Measurements from ENCODE around the gene BST1. TPM values are rescaled to one million over a fixed set of nuclear protein-coding genes. Genes with fewer than 3 reads are reported as not detected.

Gene BST1
- total RNA-seq, 5 donors from 2014 or later (not counting 1 experiment from before 2014, with no cell fraction given), result 0.28 to 0.55 (median 0.46) TPM; not detected in 1

DNA sequence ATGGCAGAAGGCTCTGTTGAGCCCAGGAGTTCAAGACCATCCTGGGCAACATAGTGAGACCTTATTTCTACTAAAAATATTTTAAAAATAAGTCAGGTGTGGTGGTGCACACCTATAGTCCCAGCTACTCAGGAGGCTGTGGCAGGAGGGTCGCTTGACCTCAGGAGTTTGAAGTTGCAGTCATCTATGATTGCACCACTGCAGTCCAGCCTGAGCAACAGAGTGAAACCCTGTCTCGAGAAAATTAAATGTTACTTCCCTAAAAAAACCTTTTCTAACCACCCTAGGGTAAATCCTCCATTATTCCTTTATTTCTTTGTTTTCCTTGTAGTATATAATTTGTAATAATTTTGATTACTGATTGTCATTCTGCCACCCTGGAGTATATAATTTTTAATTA, 13.3 kb upstream of the BST1 start:
- Histone ChIP-seq H3K27me3 (replicated peaks in 1 of 2; ENCODE audit: control insufficient read depth in 2 of 2, extremely low read depth in 1 of 2, insufficient read depth in 2 of 2, low read length in 1 of 2) (no peaks in the 10 kb centered on the region), H3K36me3 (ENCODE audit: control insufficient read depth in 2 of 2, extremely low read depth in 1 of 2, insufficient read depth in 1 of 2, low read length in 1 of 2) (peaks cover 0 to 16% of the 10 kb centered on the region in 2 donors), H3K27ac (ENCODE audit: low read length) (no peak overlapping the region), H3K4me3 (ENCODE audit: control insufficient read depth in 1 of 2, extremely low read depth in 1 of 2, low read length in 1 of 2) (no peak overlapping the region), H3K4me1 (ENCODE audit: control insufficient read depth in 1 of 2, extremely low read depth in 1 of 2, insufficient read depth in 2 of 2, low read length in 2 of 2) (peaks cover 0 to 2% of the 10 kb centered on the region in 2 experiments), H3K9me3 (no peaks in the 10 kb centered on the region)
- ChIA-PET CTCF (no interaction called here), POLR2A (no interaction called here)
- Mint-ChIP-seq H3K36me3 (peaks cover 30% of the 10 kb centered on the region), H3K9me3 (no peaks in the 10 kb centered on the region), H3K27me3 (no peaks in the 10 kb centered on the region), H3K4me1 (peaks cover 6 to 17% (median 11%) of the 10 kb centered on the region in 3 donors), H3K27ac (no peak overlapping the region), H3K4me3 (no peak overlapping the region)
- DNase-seq (no peak), ATAC-seq (replicated peaks in 1 of 4) (no peak)
- WGBS (ENCODE audit: insufficient coverage), result no CpG with 5 or more reads among the region's 2 CpGs

DNA sequence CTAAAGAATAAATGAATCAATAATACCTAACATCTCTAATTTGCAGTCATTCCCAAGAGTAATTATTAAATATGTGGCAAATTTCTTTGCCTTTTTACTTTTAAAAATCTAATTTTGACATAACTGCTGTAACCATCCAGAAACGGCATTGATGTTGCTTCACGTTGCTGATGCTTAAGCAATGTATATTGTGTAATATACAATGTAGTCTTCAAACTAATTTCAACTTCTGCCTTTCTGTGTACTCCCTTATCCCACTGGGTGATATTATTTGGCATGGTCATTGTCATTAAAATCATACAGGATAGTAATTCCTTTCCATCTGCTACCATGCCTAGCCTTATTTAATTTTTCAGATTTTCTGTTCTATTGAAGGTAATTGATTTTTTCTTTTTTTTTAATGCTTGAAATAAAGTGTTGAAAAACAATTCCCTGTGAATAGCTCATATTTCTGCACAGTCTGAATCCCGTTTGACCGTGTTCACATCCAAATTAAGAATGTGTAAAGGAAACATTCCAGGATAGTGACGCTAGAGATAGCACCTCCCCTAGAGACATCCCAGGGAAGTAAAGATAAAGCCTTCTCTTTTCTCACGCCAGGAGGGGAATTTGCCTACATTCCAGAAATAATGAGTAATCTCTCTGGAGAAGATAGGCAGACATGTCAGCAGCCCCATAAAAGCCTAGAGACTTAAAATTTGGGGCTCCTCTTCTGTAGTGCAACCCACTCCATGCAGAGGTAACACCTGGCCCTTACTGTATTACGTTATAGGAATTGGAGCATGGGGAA, 12.7 kb upstream of the BST1 start:
- POLR2A ChIA-PET, result no interaction called here
- peaks cover 26% of the 10 kb centered on the region for H3K36me3 Mint-ChIP-seq
- H3K27ac Mint-ChIP-seq, result no peak overlapping the region
- peaks cover 0 to 13% of the 10 kb centered on the region in 2 donors for H3K36me3 ChIP-seq (ENCODE audit: control insufficient read depth in 2 of 2, extremely low read depth in 1 of 2, insufficient read depth in 1 of 2, low read length in 1 of 2)
- H3K4me1 Mint-ChIP-seq, result peaks cover 2 to 10% (median 6%) of the 10 kb centered on the region in 3 donors
- no peak overlapping the region for H3K27ac ChIP-seq (ENCODE audit: low read length)
- no peaks in the 10 kb centered on the region for H3K27me3 ChIP-seq (replicated peaks in 1 of 2; ENCODE audit: control insufficient read depth in 2 of 2, extremely low read depth in 1 of 2, insufficient read depth in 2 of 2, low read length in 1 of 2)
- H3K9me3 ChIP-seq, result no peaks in the 10 kb centered on the region
- DNase-seq (no peak), ATAC-seq (replicated peaks in 1 of 4) (no peak)
- H3K4me1 ChIP-seq (ENCODE audit: control insufficient read depth in 1 of 2, extremely low read depth in 1 of 2, insufficient read depth in 2 of 2, low read length in 2 of 2), result peaks cover 0 to 1% of the 10 kb centered on the region in 2 experiments
- H3K9me3 Mint-ChIP-seq, result no peaks in the 10 kb centered on the region
- CTCF ChIA-PET, result no interaction called here
- WGBS (ENCODE audit: insufficient coverage), result no CpG with 5 or more reads among the region's 7 CpGs
- H3K4me3 ChIP-seq (ENCODE audit: control insufficient read depth in 1 of 2, extremely low read depth in 1 of 2, low read length in 1 of 2), result no peak overlapping the region
- no peaks in the 10 kb centered on the region for H3K27me3 Mint-ChIP-seq
- no peak overlapping the region for H3K4me3 Mint-ChIP-seq

DNA sequence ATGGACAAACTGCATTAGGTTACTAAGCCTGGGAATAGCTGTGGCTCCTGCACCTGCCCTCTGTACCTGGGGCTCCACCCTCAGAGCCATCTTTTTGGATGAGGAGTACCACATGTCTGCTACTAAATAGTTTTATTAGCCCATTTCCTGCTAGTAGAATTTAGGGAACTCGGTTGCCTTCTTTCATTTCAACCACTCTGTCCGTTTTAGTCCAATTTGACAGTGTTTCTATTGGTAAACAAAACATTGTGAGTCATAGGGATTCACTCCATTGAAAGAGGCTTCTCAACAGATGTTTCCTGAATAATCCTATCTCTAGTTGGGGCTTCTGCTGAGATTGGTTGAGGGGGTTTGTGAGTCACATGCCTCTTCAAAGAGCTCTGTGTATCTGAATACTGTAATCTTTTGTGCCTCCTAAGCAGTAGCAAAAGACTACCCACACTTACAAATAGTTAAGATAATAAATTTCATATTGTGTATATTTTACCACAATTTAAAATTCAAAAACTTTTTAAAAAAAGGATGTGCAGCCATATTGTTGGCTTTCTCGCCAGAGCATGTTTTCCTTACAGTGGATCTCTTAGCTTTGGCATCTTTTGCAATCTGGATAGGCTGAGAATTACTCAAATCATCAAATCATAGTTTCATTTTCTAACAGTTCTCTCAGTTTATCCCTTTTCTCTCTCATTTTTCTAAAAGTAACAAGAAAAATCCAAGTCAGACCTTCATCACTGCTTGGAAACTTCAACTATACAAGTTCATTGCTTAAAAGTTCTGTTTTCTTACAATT, 11.3 kb upstream of the BST1 start:
- ChIA-PET POLR2A (no interaction called here), CTCF (no interaction called here)
- H3K27ac ChIP-seq (ENCODE audit: low read length), result no peak overlapping the region
- no peak overlapping the region for H3K27ac Mint-ChIP-seq
- H3K36me3 Mint-ChIP-seq, result peaks cover 17% of the 10 kb centered on the region
- no peaks in the 10 kb centered on the region for H3K27me3 ChIP-seq (replicated peaks in 1 of 2; ENCODE audit: control insufficient read depth in 2 of 2, extremely low read depth in 1 of 2, insufficient read depth in 2 of 2, low read length in 1 of 2)
- H3K4me1 Mint-ChIP-seq, result peaks cover 0 to 3% (median 0%) of the 10 kb centered on the region in 3 donors
- H3K27me3 Mint-ChIP-seq, result no peaks in the 10 kb centered on the region
- H3K9me3 ChIP-seq, result no peaks in the 10 kb centered on the region
- WGBS (ENCODE audit: insufficient coverage), result 100% methylated on average over 1 of the region's 3 CpGs
- DNase-seq, result no peak
- ATAC-seq (replicated peaks in 1 of 4), result no peak
- no peaks in the 10 kb centered on the region for H3K9me3 Mint-ChIP-seq
- no peaks in the 10 kb centered on the region for H3K4me1 ChIP-seq (ENCODE audit: control insufficient read depth in 1 of 2, extremely low read depth in 1 of 2, insufficient read depth in 2 of 2, low read length in 2 of 2)
- no peak overlapping the region for H3K4me3 Mint-ChIP-seq
- no peak overlapping the region for H3K4me3 ChIP-seq (ENCODE audit: control insufficient read depth in 1 of 2, extremely low read depth in 1 of 2, low read length in 1 of 2)
- peaks cover 0 to 6% of the 10 kb centered on the region in 2 donors for H3K36me3 ChIP-seq (ENCODE audit: control insufficient read depth in 2 of 2, extremely low read depth in 1 of 2, insufficient read depth in 1 of 2, low read length in 1 of 2)

DNA sequence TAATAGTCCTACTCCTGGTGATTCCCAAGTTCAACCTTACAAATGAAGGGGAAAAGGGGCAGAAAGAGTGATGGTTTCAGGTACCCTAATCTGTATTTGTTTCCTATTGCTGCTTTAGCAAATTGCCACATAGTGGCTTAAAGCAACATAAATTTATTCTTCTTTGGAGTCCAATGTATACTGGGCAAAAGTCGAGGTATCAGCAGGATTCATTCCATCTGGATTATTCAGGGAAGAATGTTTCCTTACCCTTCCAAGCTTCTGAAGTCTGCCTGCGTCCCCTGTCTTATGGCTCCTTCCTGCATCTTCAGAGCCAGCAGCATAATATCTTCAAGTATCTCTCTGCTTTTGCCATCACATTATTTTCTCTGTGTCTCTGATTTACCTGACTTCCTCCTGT, 10.3 kb upstream of the BST1 start:
- CTCF ChIA-PET, result no interaction called here
- peaks cover 6% of the 10 kb centered on the region in 2 donors for H3K27me3 Mint-ChIP-seq
- Histone ChIP-seq H3K9me3 (no peaks in the 10 kb centered on the region), H3K27ac (ENCODE audit: low read length) (no peak overlapping the region), H3K4me3 (ENCODE audit: control insufficient read depth in 1 of 2, extremely low read depth in 1 of 2, low read length in 1 of 2) (no peak overlapping the region), H3K4me1 (ENCODE audit: control insufficient read depth in 1 of 2, extremely low read depth in 1 of 2, insufficient read depth in 2 of 2, low read length in 2 of 2) (no peaks in the 10 kb centered on the region), H3K27me3 (replicated peaks in 1 of 2; ENCODE audit: control insufficient read depth in 2 of 2, extremely low read depth in 1 of 2, insufficient read depth in 2 of 2, low read length in 1 of 2) (no peaks in the 10 kb centered on the region), H3K36me3 (ENCODE audit: control insufficient read depth in 2 of 2, extremely low read depth in 1 of 2, insufficient read depth in 1 of 2, low read length in 1 of 2) (no peaks in the 10 kb centered on the region)
- H3K36me3 Mint-ChIP-seq, result peaks cover 8% of the 10 kb centered on the region
- no peak overlapping the region for H3K4me3 Mint-ChIP-seq
- POLR2A ChIA-PET, result no interaction called here
- H3K9me3 Mint-ChIP-seq, result no peaks in the 10 kb centered on the region
- peaks cover 4 to 7% (median 5%) of the 10 kb centered on the region in 3 donors for H3K4me1 Mint-ChIP-seq
- no peak overlapping the region for H3K27ac Mint-ChIP-seq
- 67% methylated on average over 2 of the region's 2 CpGs for WGBS (ENCODE audit: insufficient coverage)
- no peak for ATAC-seq (replicated peaks in 1 of 4)
- no peak for DNase-seq

DNA sequence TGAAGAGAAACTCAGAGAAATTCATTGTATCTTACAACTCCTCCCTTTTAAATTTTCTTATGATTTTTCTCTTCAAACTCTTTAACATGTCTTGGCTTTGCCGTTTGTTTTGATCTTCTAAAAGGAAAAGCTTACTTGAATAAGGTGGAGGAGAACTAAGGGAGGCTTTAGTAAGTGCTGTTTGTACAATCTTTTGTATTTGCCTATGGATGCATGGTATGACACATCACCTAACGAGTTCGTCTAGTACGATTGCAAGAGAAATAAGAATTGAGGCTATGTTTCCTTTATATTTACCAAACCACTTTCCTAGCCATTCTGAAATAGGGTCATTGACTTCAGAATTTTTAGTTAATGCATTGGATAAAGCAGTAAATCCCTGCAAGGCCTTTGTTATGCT, 8.4 kb upstream of the BST1 start:
- DNase-seq (no peak), ATAC-seq (replicated peaks in 1 of 4) (no peak)
- H3K9me3 ChIP-seq, result no peaks in the 10 kb centered on the region
- H3K36me3 ChIP-seq (ENCODE audit: control insufficient read depth in 2 of 2, extremely low read depth in 1 of 2, insufficient read depth in 1 of 2, low read length in 1 of 2), result no peaks in the 10 kb centered on the region
- H3K4me1 ChIP-seq (ENCODE audit: control insufficient read depth in 1 of 2, extremely low read depth in 1 of 2, insufficient read depth in 2 of 2, low read length in 2 of 2), result no peaks in the 10 kb centered on the region
- H3K27me3 Mint-ChIP-seq, result peaks cover 14 to 17% of the 10 kb centered on the region in 2 donors
- POLR2A ChIA-PET, result no interaction called here
- no peak overlapping the region for H3K4me3 ChIP-seq (ENCODE audit: control insufficient read depth in 1 of 2, extremely low read depth in 1 of 2, low read length in 1 of 2)
- H3K27me3 ChIP-seq (replicated peaks in 1 of 2; ENCODE audit: control insufficient read depth in 2 of 2, extremely low read depth in 1 of 2, insufficient read depth in 2 of 2, low read length in 1 of 2), result no peaks in the 10 kb centered on the region
- H3K9me3 Mint-ChIP-seq, result no peaks in the 10 kb centered on the region
- no peak overlapping the region for H3K27ac ChIP-seq (ENCODE audit: low read length)
- CTCF ChIA-PET, result interaction anchor here in 1 of 2 donors (0.7 kb wide), 1 partner anchor 13 kb away, joined by 6 read pairs; no protein-coding TSS in a partner anchor
- H3K4me1 Mint-ChIP-seq, result peaks cover 4 to 7% (median 5%) of the 10 kb centered on the region in 3 donors
- H3K27ac Mint-ChIP-seq, result no peak overlapping the region
- no peaks in the 10 kb centered on the region for H3K36me3 Mint-ChIP-seq
- no CpG with 5 or more reads among the region's 4 CpGs for WGBS (ENCODE audit: insufficient coverage)
- no peak overlapping the region for H3K4me3 Mint-ChIP-seq

DNA sequence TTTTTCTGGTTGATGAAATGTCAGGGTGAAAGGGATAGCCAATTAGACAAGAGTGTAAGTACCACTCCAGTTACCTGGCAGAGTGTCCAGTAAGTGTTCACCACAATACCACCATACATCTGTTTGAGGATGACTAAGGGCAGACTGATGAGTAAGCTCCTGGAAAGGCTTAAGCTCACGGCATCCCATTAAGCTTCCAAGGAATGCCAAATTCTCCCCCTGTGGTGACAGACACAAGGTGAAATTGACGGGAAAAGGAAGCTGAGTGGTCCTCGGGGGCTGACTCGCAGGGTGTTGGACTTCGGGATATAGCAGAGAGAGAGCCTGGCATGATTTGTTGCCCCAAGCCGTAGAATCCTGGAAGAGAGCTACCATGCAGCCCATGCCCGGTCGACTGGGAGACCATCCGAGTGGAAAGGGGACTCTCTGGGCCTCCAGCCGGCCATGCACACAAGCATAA, 7.6 kb upstream of the BST1 start:
- no peak overlapping the region for H3K4me3 Mint-ChIP-seq
- ChIA-PET CTCF (interaction anchor here (0.6 to 0.7 kb wide), 2 partner anchors 13 to 115 kb away, joined by 3 to 6 read pairs; no protein-coding TSS in a partner anchor), POLR2A (no interaction called here)
- DNase-seq, result no peak
- no peaks in the 10 kb centered on the region for H3K4me1 ChIP-seq (ENCODE audit: control insufficient read depth in 1 of 2, extremely low read depth in 1 of 2, insufficient read depth in 2 of 2, low read length in 2 of 2)
- no peaks in the 10 kb centered on the region for H3K36me3 ChIP-seq (ENCODE audit: control insufficient read depth in 2 of 2, extremely low read depth in 1 of 2, insufficient read depth in 1 of 2, low read length in 1 of 2)
- H3K27me3 Mint-ChIP-seq, result peaks cover 19 to 23% of the 10 kb centered on the region in 2 donors
- 93% methylated on average over 6 of the region's 10 CpGs for WGBS (ENCODE audit: insufficient coverage)
- no peaks in the 10 kb centered on the region for H3K9me3 Mint-ChIP-seq
- no peak overlapping the region for H3K27ac Mint-ChIP-seq
- ATAC-seq (replicated peaks in 1 of 4), result no peak
- no peaks in the 10 kb centered on the region for H3K9me3 ChIP-seq
- H3K27me3 ChIP-seq (replicated peaks in 1 of 2; ENCODE audit: control insufficient read depth in 2 of 2, extremely low read depth in 1 of 2, insufficient read depth in 2 of 2, low read length in 1 of 2), result no peaks in the 10 kb centered on the region
- H3K4me1 Mint-ChIP-seq, result peaks cover 4 to 7% (median 5%) of the 10 kb centered on the region in 3 donors
- no peak overlapping the region for H3K27ac ChIP-seq (ENCODE audit: low read length)
- no peak overlapping the region for H3K4me3 ChIP-seq (ENCODE audit: control insufficient read depth in 1 of 2, extremely low read depth in 1 of 2, low read length in 1 of 2)
- H3K36me3 Mint-ChIP-seq, result no peaks in the 10 kb centered on the region

All from T-cell (primary cell).